HCT116 (cell line): ENCODE results near the gene CHKA. TPM values are rescaled to one million over a fixed set of nuclear protein-coding genes. Genes with fewer than 3 reads are reported as not detected.

ENCODE experiments used
- ATAC-seq: fragments of 200-7000 bp; cut with Tn5 transposase; 2 replicates; pipeline ENCODE4 v1.9.1; 2020; ENCODE audit warnings: mild to moderate bottlenecking, moderate library complexity
- BruUV-seq: library from RNA; stranded (reverse); fragments of 400-500 nt; replicated peaks from 2 replicates; lab custom pipeline; 2021; lab: Mats Ljungman, UMichigan
- CTCF ChIA-PET: fragments of 300-600 bp; sonication (Branson Sonifier 250); formaldehyde crosslinking; loops from one replicate; lab custom pipeline; 2021; ENCODE audit warnings: antibody characterized with exemption; lab: Charles Lee
- POLR2A ChIA-PET: fragments of 300-600, 350-600 bp; sonication (Branson Sonifier 250); formaldehyde crosslinking; loops from one replicate; lab custom pipeline; 2021; ENCODE audit warnings: antibody characterized with exemption; lab: Charles Lee
- RAD21 ChIA-PET, 2 experiments: fragments of 300-600 bp; sonication (Branson Sonifier 250); formaldehyde crosslinking; loops; one replicate each; lab custom pipeline; 2023; ENCODE audit warnings: low total read pairs in 2 of 2; ENCODE audit not compliant: uncharacterized antibody in 2 of 2, unreplicated experiment in 2 of 2, low non-redundant PET in 1 of 2; lab: Charles Lee
- DNase-seq: peaks from one replicate; pipeline ENCODE4 v3.0.0-alpha.2; 2010; ENCODE audit warnings: low read depth, low spot score
- H2AFZ ChIP-seq: fragments of 200-600 bp; shearing (Covaris generic), sonication (generic); 2 replicates; pipeline ENCODE4 v1.6.1; 2017; ENCODE audit warnings: low read depth, mixed run types, mixed read lengths, antibody characterized with exemption, low read length; ENCODE audit not compliant: poor library complexity, severe bottlenecking
- H3K27ac ChIP-seq: 2 replicates; pipeline ENCODE4 v1.5.1; 2012; ENCODE audit warnings: low read depth, low read length
- H3K27me3 ChIP-seq: fragments of 200-600 bp; sonication (generic); 2 replicates; pipeline ENCODE4 v1.6.1; 2016; ENCODE audit warnings: mixed run types, low read length, mixed read lengths; ENCODE audit not compliant: insufficient read depth
- H3K36me3 ChIP-seq, 2 experiments: fragments of 200-500 bp in 1 of 2; fragments of 200-600 bp in 1 of 2; sonication (Bioruptor generic) in 1 of 2; sonication (generic) in 1 of 2; 2 replicates each; pipeline versions ENCODE4 v1.5.1 to v1.6.1; 2014 to 2016; ENCODE audit warnings: low read length in 2 of 2, inconsistent platforms in 1 of 2, mixed read lengths in 1 of 2, mixed run types in 1 of 2; ENCODE audit not compliant: insufficient read depth in 2 of 2, control insufficient read depth in 1 of 2
- H3K4me1 ChIP-seq, 2 experiments: fragments of 200-600 bp in 1 of 2; sonication (generic) in 1 of 2; 2 replicates each; pipeline versions ENCODE4 v1.5.1 to v1.6.1; 2012 to 2017; ENCODE audit warnings: low read length in 2 of 2, inconsistent platforms in 1 of 2, mild to moderate bottlenecking in 1 of 2, mixed read lengths in 1 of 2, mixed run types in 1 of 2, moderate library complexity in 1 of 2; ENCODE audit not compliant: insufficient read depth in 2 of 2, control insufficient read depth in 1 of 2
- H3K4me2 ChIP-seq: fragments of 200-600 bp; sonication (generic); 2 replicates; pipeline ENCODE4 v1.6.1; 2017; ENCODE audit warnings: mixed run types, low read length, mixed read lengths
- H3K4me3 ChIP-seq, 2 experiments: fragments of 200-600 bp in 1 of 2; sonication (generic) in 1 of 2; replicated peaks in 1 of 2; 2 replicates each; pipeline ENCODE4 v1.5.1; 2011 to 2016; ENCODE audit warnings: low read length in 2 of 2, control low read depth in 1 of 2, low read depth in 1 of 2, mild to moderate bottlenecking in 1 of 2, mixed read lengths in 1 of 2, mixed run types in 1 of 2
- H3K79me2 ChIP-seq: fragments of 200-600 bp; sonication (generic); 2 replicates; pipeline ENCODE4 v1.6.1; 2017; ENCODE audit warnings: mild to moderate bottlenecking, mixed run types, low read length, moderate library complexity, mixed read lengths; ENCODE audit not compliant: insufficient read depth
- H3K9ac ChIP-seq: fragments of 200-600 bp; sonication (generic); 2 replicates; pipeline ENCODE4 v1.6.1; 2016; ENCODE audit warnings: low read length, mixed read lengths
- H3K9me2 ChIP-seq: fragments of 200-600 bp; sonication (generic), shearing (Covaris generic); 2 replicates; pipeline ENCODE4 v1.6.1; 2017; ENCODE audit warnings: mixed run types, mild to moderate bottlenecking, moderate library complexity; ENCODE audit not compliant: insufficient read depth
- H3K9me3 ChIP-seq, 2 experiments: fragments of 200-500 bp in 1 of 2; fragments of 200-600 bp in 1 of 2; sonication (Bioruptor generic) in 1 of 2; sonication (generic) in 1 of 2; 2 replicates each; pipeline ENCODE4 v1.6.1; 2014 to 2017; ENCODE audit warnings: low read length in 2 of 2, mixed read lengths in 2 of 2, inconsistent platforms in 1 of 2, low read depth in 1 of 2, mild to moderate bottlenecking in 1 of 2, mixed run types in 1 of 2, moderate library complexity in 1 of 2; ENCODE audit not compliant: control insufficient read depth in 1 of 2, insufficient read depth in 1 of 2
- H4K20me1 ChIP-seq: fragments of 200-600 bp; sonication (generic), shearing (Covaris generic); 2 replicates; pipeline ENCODE4 v1.6.1; 2017; ENCODE audit warnings: mixed run types, mild to moderate bottlenecking, moderate library complexity; ENCODE audit not compliant: insufficient read depth
- CBX3 ChIP-seq: IDR thresholded peaks from 2 replicates; pipeline ENCODE4 v1.6.1; 2012; ENCODE audit warnings: low read depth
- ELF1 ChIP-seq: IDR thresholded peaks from 2 replicates; pipeline ENCODE4 v1.6.1; 2012; ENCODE audit warnings: low read depth, borderline replicate concordance
- FOSL1 ChIP-seq: IDR thresholded peaks from 2 replicates; pipeline ENCODE4 v1.6.1; 2012; ENCODE audit warnings: low read depth
- RAD21 ChIP-seq: IDR thresholded peaks from 2 replicates; pipeline ENCODE4 v1.6.1; 2012; ENCODE audit warnings: low read depth, mild to moderate bottlenecking
- SIN3A ChIP-seq: IDR thresholded peaks from 2 replicates; pipeline ENCODE4 v1.6.1; 2012; ENCODE audit warnings: low read depth
- SP1 ChIP-seq: IDR thresholded peaks from 2 replicates; pipeline ENCODE4 v1.6.1; 2012; ENCODE audit warnings: low read depth
- TCF7L2 ChIP-seq: IDR thresholded peaks from 2 replicates; pipeline ENCODE4 v1.7.0; 2011; ENCODE audit warnings: borderline replicate concordance, inconsistent platforms; ENCODE audit not compliant: insufficient read depth, insufficient read length; ENCODE audit errors: extremely low read depth
- ZNF274 ChIP-seq: fragments of 200-500 bp; sonication (Bioruptor generic); IDR thresholded peaks from 2 replicates; pipeline ENCODE4 v1.6.1; 2014; ENCODE audit warnings: mild to moderate bottlenecking, low read depth, low read length, inconsistent platforms
- intact Hi-C: fragments of 100-400 bp; cut with micrococcal nuclease; formaldehyde crosslinking; loops from 2 replicates; pipeline ENCODE4 v1.10.0; 2022
- total RNA-seq: library from RNA; stranded (reverse); gene quantifications from one replicate; pipeline ENCODE4 v1.2.1, GENCODE V29; 2021; ENCODE audit not compliant: unreplicated experiment
- TF ChIP-seq, protein P1 (sequence below), 3 experiments: fragments of 200-600 bp in 1 of 3; sonication (generic) in 1 of 3; IDR thresholded peaks in 2 of 3; conservative IDR thresholded peaks in 1 of 3; 2 replicates each; pipeline ENCODE4 v1.5.1; 2012 to 2017; ENCODE audit warnings: low read depth in 2 of 3, low read length in 2 of 3, antibody characterized with exemption in 1 of 3, borderline replicate concordance in 1 of 3, control low read depth in 1 of 3, mild to moderate bottlenecking in 1 of 3, mixed read lengths in 1 of 3, mixed run types in 1 of 3, moderate library complexity in 1 of 3; ENCODE audit not compliant: insufficient read depth in 1 of 3
- TF ChIP-seq, protein P2 (sequence below): IDR thresholded peaks from 2 replicates; pipeline ENCODE4 v1.6.1; 2012; ENCODE audit warnings: low read depth
- TF ChIP-seq, protein P3 (sequence below): IDR thresholded peaks from 2 replicates; pipeline ENCODE4 v1.6.1; 2012

The CHKA gene
- total RNA-seq, 1 experiment from 2014 or later, result 33.1 TPM

DNA sequence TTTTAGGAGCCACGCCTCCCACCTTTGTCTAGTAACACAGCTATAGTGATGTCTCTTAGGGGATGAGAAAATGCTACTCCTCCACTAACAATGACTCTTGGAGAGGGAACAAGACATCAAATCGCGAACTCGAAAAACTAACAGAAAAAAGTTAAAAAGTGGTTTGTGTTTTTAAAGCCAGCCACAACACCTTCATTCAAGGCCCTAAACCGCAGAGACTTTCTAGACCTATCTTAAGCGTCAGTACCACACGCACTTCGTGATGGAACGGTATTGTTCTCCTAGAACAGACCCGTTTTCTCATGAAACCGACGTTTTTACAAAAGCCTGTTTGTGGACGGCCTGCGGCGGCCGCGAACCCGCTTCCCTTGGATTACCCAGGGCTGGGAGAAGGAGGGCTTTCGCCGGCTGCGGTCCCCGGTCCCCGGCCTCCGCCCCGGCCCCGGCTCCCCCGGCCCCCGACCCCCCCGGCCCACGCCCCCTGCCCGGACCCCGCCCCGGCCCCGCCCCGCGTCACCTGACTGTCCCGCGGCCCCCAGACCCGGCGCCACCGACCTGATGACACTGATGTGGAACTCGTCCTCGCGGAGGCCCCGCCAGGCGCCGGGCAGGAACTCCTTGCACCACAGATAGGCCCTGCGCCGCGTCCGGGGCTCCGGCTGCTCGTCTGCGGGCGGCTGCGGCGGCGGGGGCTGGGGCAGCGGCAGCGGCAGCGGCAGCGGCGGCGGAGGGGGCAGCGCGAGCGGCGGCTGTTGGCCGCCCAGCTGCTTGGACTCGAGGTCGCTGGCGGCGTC is 718 bp downstream of the CHKA start:
- Histone ChIP-seq H3K27me3 (no peaks in the 10 kb centered on the region), H3K9me3 (no peaks in the 10 kb centered on the region), H3K4me1 (peaks cover 41 to 73% of the 10 kb centered on the region in 2 experiments), H3K79me2 (peaks cover 48% of the 10 kb centered on the region), H3K36me3 (no peaks in the 10 kb centered on the region), H4K20me1 (peaks cover 8% of the 10 kb centered on the region; the same call in 1 of the 2 replicates), H3K9me2 (no peaks in the 10 kb centered on the region), H2AFZ (no peak overlapping the region), H3K9ac (peak overlapping the region; percentile 66), H3K4me2 (peak overlapping the region; percentile 92), H3K4me3 (peak overlapping the region; percentile 58 to 70), H3K27ac (peak overlapping the region; percentile 74; the same call in 1 of the 2 replicates)
- ChIA-PET CTCF (no interaction called here), POLR2A (no interaction called here), RAD21 (no interaction called here)
- ATAC-seq, result peak; percentile 3
- no peak for TF ChIP-seq SP1
- TF ChIP-seq, protein P1, sequence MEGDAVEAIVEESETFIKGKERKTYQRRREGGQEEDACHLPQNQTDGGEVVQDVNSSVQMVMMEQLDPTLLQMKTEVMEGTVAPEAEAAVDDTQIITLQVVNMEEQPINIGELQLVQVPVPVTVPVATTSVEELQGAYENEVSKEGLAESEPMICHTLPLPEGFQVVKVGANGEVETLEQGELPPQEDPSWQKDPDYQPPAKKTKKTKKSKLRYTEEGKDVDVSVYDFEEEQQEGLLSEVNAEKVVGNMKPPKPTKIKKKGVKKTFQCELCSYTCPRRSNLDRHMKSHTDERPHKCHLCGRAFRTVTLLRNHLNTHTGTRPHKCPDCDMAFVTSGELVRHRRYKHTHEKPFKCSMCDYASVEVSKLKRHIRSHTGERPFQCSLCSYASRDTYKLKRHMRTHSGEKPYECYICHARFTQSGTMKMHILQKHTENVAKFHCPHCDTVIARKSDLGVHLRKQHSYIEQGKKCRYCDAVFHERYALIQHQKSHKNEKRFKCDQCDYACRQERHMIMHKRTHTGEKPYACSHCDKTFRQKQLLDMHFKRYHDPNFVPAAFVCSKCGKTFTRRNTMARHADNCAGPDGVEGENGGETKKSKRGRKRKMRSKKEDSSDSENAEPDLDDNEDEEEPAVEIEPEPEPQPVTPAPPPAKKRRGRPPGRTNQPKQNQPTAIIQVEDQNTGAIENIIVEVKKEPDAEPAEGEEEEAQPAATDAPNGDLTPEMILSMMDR (IDR thresholded peaks at IDR 0.05 in 2 of 3, conservative IDR thresholded peaks at IDR 0.05 in 1 of 3; ENCODE audit: borderline replicate concordance in 1 of 3, insufficient read depth in 1 of 3, low read depth in 2 of 3, low read length in 2 of 3), result no peak
- no peak for TF ChIP-seq SIN3A
- no peak for TF ChIP-seq ZNF274
- TF ChIP-seq, protein P2, sequence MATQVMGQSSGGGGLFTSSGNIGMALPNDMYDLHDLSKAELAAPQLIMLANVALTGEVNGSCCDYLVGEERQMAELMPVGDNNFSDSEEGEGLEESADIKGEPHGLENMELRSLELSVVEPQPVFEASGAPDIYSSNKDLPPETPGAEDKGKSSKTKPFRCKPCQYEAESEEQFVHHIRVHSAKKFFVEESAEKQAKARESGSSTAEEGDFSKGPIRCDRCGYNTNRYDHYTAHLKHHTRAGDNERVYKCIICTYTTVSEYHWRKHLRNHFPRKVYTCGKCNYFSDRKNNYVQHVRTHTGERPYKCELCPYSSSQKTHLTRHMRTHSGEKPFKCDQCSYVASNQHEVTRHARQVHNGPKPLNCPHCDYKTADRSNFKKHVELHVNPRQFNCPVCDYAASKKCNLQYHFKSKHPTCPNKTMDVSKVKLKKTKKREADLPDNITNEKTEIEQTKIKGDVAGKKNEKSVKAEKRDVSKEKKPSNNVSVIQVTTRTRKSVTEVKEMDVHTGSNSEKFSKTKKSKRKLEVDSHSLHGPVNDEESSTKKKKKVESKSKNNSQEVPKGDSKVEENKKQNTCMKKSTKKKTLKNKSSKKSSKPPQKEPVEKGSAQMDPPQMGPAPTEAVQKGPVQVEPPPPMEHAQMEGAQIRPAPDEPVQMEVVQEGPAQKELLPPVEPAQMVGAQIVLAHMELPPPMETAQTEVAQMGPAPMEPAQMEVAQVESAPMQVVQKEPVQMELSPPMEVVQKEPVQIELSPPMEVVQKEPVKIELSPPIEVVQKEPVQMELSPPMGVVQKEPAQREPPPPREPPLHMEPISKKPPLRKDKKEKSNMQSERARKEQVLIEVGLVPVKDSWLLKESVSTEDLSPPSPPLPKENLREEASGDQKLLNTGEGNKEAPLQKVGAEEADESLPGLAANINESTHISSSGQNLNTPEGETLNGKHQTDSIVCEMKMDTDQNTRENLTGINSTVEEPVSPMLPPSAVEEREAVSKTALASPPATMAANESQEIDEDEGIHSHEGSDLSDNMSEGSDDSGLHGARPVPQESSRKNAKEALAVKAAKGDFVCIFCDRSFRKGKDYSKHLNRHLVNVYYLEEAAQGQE, result no peak
- no peak for TF ChIP-seq CBX3
- TF ChIP-seq ELF1, result no peak
- no peak for TF ChIP-seq TCF7L2
- TF ChIP-seq RAD21, result no peak
- TF ChIP-seq FOSL1, result no peak
- TF ChIP-seq, protein P3, sequence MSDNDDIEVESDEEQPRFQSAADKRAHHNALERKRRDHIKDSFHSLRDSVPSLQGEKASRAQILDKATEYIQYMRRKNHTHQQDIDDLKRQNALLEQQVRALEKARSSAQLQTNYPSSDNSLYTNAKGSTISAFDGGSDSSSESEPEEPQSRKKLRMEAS, result no peak
- DNase-seq, result no peak
- no TSS peak for BruUV-seq
- intact Hi-C loops, result loop anchor here (10.0 kb wide), 1 partner anchor 86 kb away; the partner anchor contains the start of genes NDUFS8 and TCIRG1
